Measurements from ENCODE around the gene COX14. TPM values are rescaled to one million over a fixed set of nuclear protein-coding genes. Genes with fewer than 3 reads are reported as not detected.

The COX14 gene
- total and polyA plus RNA-seq, 10 of the 15 experiments (the other 5 are each of a cell fraction or from before 2014, with no cell fraction given), result 44.6 to 361 (median 120) TPM

GRCh38 chr12:50088577-50089335 is 23.3 kb upstream of the COX14 start:
- SMC1A ChIA-PET (ENCODE audit: uncharacterized antibody, unreplicated experiment), result interaction anchor here (0.8 to 3.9 kb wide), 13 partner anchors 10 to 87 kb away, joined by 3 to 29 read pairs (median 6); partner anchors contain the start of gene COX14
- Histone ChIP-seq H2AFZ (ENCODE audit: control insufficient read depth, low read depth, low read length) (no peak overlapping the region), H3K79me2 (ENCODE audit: control insufficient read depth, insufficient read depth, low read length) (peaks cover 9% of the 10 kb centered on the region), H4K20me1 (ENCODE audit: control insufficient read depth, insufficient read depth) (0 out of 2 replicates have a peak, but pooled peaks cover 4% of the 10 kb centered on the region), H3K27ac (ENCODE audit: control insufficient read depth, insufficient read depth) (no peak overlapping the region), H3K27me3 (replicated peaks in 1 of 2; ENCODE audit: control insufficient read depth in 2 of 2, insufficient read depth in 2 of 2, low read length in 1 of 2) (no peaks in the 10 kb centered on the region), H3K4me3 (no peak overlapping the region), H3K9ac (ENCODE audit: control insufficient read depth, insufficient read depth, low read length) (no peak overlapping the region), H3K9me3 (replicated peaks; ENCODE audit: control insufficient read depth, insufficient read depth, low read length) (no peaks in the 10 kb centered on the region), H3K4me1 (ENCODE audit: control insufficient read depth, insufficient read depth, low read length) (no peaks in the 10 kb centered on the region), H3K4me2 (ENCODE audit: control insufficient read depth, insufficient read depth) (no peak overlapping the region), H3K36me3 (ENCODE audit: control insufficient read depth in 2 of 2, insufficient read depth in 2 of 2, low read length in 1 of 2) (peaks cover 3 to 20% of the 10 kb centered on the region in 2 experiments)
- peak; percentile 56 for ATAC-seq
- no TSS peak for BruUV-seq (replicated peaks)
- peak; percentile 37 for DNase-seq (ENCODE audit: low read depth, low spot score)
- 2% methylated on average over 3 of the region's 3 CpGs for WGBS (ENCODE audit: insufficient coverage, insufficient replicate concordance, low lambda C conversion rate, missing lambda C conversion rate)
- FAIRE-seq, result peak; percentile 75
- RAD21 ChIA-PET (ENCODE audit: unreplicated experiment), result interaction anchor here (0.7 to 5.6 kb wide), 10 partner anchors 14 to 226 kb away, joined by 3 to 47 read pairs (median 5); partner anchors contain the start of genes CERS5 and COX14
- intact Hi-C loops (cut with micrococcal nuclease; ENCODE audit: unreplicated experiment), result loop anchor here (1.0 kb wide), 1 partner anchor 87 kb away; no protein-coding TSS in a partner anchor
- CTCF ChIA-PET, result interaction anchor here (0.7 to 9.0 kb wide), 27 partner anchors 9 to 342 kb away, joined by 3 to 250 read pairs (median 5); partner anchors contain the start of genes CERS5, COX14 and GPD1
- POLR2A ChIA-PET, result interaction anchor here (0.6 to 1.2 kb wide), 2 partner anchors 24 to 83 kb away, joined by 3 to 5 read pairs; no protein-coding TSS in a partner anchor
- in situ Hi-C loops (cut with MboI), result no loop called here
- no peak for TF ChIP-seq GATAD2B (conservative IDR thresholded peaks at IDR 0.05; ENCODE audit: low read depth)
- peak; percentile 84 to 89 (median 87) for TF ChIP-seq CTCF (IDR thresholded peaks at IDR 0.05 in 2 of 3, conservative IDR thresholded peaks at IDR 0.05 in 1 of 3; ENCODE audit: control insufficient read depth in 2 of 3, extremely low read depth in 1 of 3, insufficient read depth in 1 of 3, low read depth in 3 of 3, low read length in 3 of 3)
- TF ChIP-seq RBBP5 (conservative IDR thresholded peaks at IDR 0.05), result no peak
- TF ChIP-seq ESRRA (IDR thresholded peaks at IDR 0.05; ENCODE audit: low read length), result no peak
- TF ChIP-seq TCF7 (IDR thresholded peaks at IDR 0.05; ENCODE audit: borderline replicate concordance), result no peak
- peak; percentile 31; the same call in 1 of the 2 replicates for TF ChIP-seq PKNOX1 (IDR thresholded peaks at IDR 0.05)
- TF ChIP-seq RUNX3 (IDR thresholded peaks at IDR 0.05; ENCODE audit: low read length), result no peak
- no peak for TF ChIP-seq CHD1 (IDR thresholded peaks at IDR 0.05; ENCODE audit: low read depth, low read length)
- TF ChIP-seq EP300 (IDR thresholded peaks at IDR 0.05; ENCODE audit: borderline replicate concordance in 1 of 2, control insufficient read depth in 1 of 2, low read depth in 2 of 2, low read length in 2 of 2), result no peak
- peak; percentile 67 for TF ChIP-seq RAD21 (IDR thresholded peaks at IDR 0.05; ENCODE audit: insufficient read depth, low read depth, low read length)
- TF ChIP-seq FOXM1 (IDR thresholded peaks at IDR 0.05; ENCODE audit: low read depth, low read length), result no peak
- TF ChIP-seq KLF5 (IDR thresholded peaks at IDR 0.05; ENCODE audit: partially characterized antibody), result no peak
- no peak for TF ChIP-seq MTA3 (IDR thresholded peaks at IDR 0.05; ENCODE audit: borderline replicate concordance, low read length)
- TF ChIP-seq BCLAF1 (IDR thresholded peaks at IDR 0.05), result no peak
- no peak for TF ChIP-seq CHD4 (IDR thresholded peaks at IDR 0.05)
